Breast epithelium (tissue), 3 donors: ENCODE measurements around the gene ARHGDIA.

Source experiments
- CTCF ChIP-seq, 3 donors: fragments of 450-650 bp; IDR thresholded peaks; one replicate each; pipeline ENCODE4 v1.5.1; 2016 to 2017; ENCODE audit warnings: antibody characterized with exemption in 3 of 3, mild to moderate bottlenecking in 3 of 3, moderate library complexity in 3 of 3
- POLR2A ChIP-seq: fragments of 450-650 bp; IDR thresholded peaks from one replicate; pipeline ENCODE4 v1.6.1; 2016; ENCODE audit warnings: antibody characterized with exemption, mild to moderate bottlenecking, moderate library complexity
- POLR2AphosphoS5 ChIP-seq, 3 donors: sonication (generic); formaldehyde crosslinking; IDR thresholded peaks; one replicate each; pipeline ENCODE4 v1.6.1; 2017; ENCODE audit warnings: antibody characterized with exemption in 3 of 3

- TF ChIP-seq CTCF (IDR thresholded peaks at IDR 0.05) (no peak), POLR2A (no peak), POLR2AphosphoS5 (IDR thresholded peaks at IDR 0.05) (no peak)
Observed at GRCh38 chr17:81845881-81846742, 25.0 kb downstream of the ARHGDIA start.
